ENCODE data around the gene STPG4.
A peak's percentile ranks its signal among the peaks of the same experiment; 100 is the strongest.
"Not testable (repeated sequence)": the region's sequence is repeated elsewhere in the genome, so short reads cannot be mapped to it uniquely, and the experiment has no call there.

Gene STPG4, protein sequence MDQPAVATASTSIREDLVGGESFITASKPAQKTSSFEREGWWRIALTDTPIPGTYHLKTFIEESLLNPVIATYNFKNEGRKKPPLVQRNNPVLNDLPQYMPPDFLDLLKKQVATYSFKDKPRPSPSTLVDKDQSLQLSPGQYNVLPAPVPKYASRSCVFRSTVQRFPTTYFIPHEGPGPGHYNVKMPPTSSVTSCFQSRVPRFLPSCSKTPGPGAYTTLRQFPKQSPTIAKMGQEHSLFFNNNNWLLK

DNA sequence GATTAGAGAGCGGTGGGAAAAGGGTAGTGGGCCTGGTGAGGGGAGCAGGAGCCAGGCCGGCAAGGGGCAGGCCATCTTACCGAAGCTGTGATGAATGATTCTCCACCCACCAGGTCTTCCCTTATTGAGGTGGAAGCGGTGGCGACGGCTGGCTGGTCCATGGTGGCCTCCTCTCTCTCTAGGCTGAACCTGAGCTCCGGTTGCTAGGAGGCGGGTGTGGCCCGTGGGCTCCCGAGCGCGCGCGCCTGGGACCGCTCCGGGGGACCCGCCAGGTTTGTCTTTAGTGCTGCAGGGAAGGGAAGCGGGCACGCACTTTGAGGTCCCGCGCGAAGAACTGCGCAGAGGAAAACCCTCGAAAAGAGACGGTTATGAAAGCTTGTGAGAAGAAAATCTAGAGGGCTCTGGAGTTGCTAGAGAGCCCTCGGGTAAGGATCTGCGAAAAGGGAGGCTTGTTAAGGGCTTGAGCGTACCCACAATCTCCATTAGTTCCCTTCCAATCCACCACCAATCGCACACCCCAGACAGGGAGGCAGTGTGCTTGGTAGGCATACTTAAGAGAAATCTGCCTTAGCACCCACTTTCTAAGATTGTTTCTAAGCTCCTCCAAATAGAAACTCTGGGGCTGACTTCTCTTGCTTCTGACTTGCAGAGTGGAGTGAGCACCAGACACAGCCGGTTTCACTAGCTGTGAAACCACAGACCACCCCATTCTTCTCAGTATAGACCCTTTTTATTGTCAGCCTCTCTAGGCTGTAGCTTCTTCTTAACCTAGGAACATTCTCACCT lies at the start of gene STPG4:
TSS of gene STPG4 (minus strand) at position 218 of the 786 bp plus-strand sequence. CDS start at position 161, 57 bp downstream.
- no peak for DNase-seq

DNA sequence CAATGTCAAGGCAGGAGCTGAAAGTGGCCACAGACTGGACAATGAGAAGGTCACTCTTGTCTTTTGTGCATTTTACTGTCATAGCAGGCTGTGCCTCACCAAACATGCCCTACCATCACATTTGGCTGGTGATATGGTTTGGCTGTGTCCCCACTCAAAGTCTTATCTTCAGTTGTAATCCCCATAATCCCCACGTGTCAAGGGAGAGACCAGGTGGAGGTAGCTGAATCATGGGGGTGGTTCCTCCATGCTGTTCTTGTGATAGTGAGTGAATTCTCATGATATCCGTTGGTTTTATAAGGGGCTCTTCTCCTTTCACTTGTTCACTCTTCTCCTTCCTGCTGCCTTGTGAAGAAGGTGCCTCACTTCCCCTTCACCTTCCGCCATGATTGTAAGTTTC lies 49.6 kb upstream of the STPG4 start:
- DNase-seq, result no peak

DNA sequence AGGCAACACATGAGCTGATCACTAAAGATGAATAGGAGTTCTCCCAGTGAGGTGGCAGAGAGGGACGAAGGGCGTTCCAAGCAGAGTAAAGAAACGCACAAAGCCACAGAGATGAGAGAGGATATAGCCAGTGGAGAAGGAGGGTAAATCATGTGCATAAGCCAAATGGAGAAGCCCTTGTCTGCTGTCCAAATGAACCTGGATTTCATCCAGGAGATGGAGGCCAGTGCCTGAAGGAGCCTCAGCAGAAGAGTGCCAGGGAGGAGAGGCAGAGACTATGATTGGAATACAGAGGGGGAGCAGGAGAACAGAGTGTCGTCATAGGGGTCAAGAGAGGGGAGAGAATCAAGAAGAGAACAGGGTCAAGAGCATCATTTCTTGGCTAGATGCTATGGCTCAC lies 48.9 kb upstream of the STPG4 start:
- DNase-seq, result no peak

DNA sequence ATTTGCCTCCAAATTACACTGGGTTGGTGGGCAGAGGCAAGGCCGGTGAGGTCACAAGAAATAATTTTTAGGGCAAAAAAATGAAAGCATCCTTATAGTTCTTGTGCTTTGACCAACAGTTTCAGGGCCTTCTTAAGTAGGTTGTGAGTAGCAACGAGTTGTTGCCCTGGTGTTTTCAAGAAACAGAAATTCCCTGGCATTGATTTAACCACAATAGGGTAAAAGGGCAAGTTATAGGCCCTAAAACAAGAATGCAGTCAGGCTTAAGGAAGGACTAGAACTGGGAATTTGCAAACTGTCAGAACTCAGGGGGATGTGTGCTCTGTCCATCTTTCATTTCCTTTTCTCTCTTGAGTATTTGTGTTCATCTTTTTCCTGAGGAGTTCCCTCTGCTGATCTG lies 46.1 kb upstream of the STPG4 start:
- DNase-seq, result no peak

DNA sequence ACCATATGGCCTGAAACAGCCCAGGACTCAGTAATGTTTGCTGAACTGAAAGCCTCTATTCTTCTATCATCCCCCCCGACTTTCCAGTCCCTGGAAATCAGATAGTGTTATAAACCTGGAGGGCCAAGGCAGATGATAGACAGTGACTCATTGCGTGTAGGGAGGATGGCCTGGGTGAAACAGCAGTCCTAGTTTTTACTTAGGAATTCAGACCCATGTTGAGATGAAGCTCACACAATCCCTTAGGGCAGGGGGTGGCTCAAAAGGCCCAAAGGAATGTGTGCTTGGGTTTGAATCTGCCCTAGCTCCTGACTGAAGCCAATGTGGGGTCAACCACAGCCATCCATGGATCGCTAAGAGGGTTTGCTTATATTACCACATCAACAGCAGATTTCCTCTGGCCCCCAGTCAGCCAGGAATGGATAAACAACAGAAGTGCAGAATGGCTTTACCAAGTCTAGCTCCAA lies 43.9 kb upstream of the STPG4 start:
- no peak for DNase-seq

DNA sequence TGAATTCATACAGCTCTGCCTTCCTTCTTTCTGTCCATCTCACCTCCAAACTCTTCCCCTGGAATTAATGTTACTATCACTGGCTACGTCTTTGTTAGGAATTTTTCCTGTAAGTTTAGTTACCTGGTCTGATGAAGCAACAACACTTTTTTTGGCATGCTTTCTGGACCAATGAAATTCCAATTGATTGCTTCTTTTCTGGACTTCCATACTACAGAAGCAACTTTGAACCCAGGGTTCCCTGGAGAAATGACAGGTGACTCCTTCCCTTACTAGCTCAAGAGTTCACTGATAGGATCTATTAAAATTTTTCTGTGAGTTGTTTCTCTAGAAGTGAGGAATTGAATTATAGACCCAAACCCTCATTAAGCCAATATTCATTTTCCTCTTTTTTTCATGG lies 41.4 kb upstream of the STPG4 start:
- no peak for DNase-seq

DNA sequence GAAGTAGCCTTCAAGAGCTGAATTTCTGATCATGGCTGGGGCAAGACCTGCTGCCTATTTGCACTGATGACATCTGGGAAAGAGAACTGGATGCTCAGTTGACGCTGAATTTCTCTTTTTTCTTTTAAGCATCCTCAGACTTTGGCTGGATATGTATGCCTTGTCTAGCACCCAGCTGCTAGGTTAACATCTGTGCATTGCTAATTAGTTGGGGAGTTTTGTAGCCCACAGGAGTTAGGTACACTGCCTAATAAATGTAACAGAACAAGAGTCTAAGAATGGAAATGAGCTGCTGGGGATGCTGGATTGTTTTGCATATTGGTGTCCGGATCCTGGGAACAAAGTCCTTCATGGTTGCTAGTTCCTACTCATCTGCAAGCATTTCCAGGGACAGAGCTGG lies 40.9 kb upstream of the STPG4 start:
- DNase-seq, result no peak

DNA sequence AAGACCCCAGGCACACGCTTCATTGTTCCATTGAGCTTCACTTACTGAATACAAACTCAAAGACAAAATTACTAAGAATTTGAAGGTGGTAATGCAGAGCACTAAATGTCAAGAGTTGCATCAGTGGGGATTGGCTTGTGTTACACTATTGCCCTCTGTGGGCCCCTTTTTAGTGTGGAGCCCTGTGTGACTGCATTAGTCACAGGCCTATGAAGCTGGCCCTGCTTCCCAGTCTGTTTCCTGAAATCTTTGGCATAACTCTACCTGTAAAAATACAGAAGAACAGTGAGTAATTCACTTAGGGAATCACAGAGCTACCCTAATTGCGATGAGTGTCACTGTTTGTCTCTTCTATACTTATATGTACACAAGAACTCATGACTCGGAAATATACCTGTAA lies 40.0 kb upstream of the STPG4 start:
- no peak for DNase-seq

DNA sequence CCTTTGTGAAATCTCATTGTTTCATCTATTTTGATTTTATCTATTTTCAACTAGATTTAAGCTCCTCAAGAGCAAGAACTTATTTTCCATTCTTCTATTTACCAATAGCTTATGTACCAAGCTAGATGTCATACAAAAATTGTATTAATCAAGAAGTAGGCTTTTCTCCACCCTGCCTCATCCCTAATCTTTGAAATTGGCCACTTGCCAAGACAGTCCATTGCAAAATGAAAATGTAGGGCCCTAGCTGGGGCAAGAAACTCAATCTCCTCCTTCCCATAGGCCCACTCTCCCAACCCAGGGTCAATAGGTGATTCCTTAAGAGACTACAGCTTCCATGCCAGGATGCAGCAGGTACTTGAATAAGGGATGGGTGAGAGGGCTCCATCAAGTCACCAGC lies 39.3 kb upstream of the STPG4 start:
- no peak for DNase-seq

DNA sequence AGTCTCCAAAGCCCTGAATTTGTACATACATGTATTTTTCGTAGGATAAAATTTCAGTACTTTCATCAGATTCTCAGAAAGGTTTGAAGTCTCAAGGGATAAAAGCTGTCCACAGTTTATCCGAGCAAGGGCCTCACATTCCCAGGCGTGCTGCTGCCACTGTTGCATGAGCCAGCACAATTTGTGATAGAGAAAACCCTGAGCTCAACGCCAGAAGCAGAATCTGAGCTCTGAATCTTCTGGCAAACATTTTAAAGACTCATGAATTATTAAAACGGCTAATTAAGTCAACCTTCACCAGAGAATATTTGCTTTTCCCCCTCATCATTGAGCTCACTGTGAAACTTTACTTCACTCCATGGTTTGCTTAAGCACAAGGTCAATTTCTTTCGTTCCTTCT lies 38.5 kb upstream of the STPG4 start:
- DNase-seq, result no peak

DNA sequence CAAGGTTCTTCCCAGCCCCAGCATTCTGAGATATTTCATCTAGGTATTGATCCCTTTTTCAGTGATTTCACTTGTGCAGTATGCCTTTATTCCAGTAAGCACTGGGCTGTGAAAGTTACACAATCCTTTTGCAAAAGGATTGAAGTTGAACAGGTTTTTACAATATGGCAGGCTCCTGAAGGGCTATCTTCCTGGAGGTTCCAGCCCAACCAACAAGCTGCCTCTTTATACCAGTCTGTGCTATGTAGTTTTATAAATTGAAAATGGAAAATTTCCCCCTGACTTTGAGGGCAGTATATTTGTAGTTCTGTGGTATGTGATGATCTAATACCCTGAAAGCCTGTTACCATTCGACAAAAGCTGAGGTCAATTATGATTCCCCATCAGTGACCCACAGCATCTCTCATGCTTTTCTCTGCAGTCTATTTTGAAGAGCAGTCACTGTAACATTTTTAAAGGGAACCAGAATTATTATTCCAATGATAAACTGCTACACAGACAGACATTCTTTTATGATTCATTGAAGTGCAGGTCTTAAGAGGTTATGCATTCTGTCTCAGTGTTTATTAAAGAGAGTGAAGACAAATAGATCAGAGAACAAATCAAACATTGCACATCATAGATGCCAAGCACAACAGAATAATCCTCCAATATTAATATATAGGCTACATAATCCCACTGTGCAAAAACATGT lies 35.2 kb upstream of the STPG4 start:
- DNase-seq, result no peak

DNA sequence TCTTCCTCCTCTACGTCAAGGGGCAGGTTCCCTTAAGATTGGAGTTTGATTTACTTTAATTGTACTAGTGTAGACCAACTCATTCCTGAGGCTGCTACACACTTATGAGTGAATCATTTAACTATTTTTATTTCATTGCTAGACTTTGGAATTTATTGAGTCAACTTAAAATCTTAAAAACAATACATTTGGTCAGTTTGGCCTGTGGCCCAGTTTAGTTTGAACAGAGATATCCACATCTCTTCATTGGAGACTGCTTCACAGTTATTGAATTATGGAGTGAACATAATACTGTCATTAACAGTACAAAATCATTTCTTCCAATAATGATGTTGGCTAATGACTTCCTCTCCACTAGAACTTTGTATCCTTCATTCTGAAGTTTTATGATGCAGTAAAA lies 34.5 kb upstream of the STPG4 start:
- no peak for DNase-seq

DNA sequence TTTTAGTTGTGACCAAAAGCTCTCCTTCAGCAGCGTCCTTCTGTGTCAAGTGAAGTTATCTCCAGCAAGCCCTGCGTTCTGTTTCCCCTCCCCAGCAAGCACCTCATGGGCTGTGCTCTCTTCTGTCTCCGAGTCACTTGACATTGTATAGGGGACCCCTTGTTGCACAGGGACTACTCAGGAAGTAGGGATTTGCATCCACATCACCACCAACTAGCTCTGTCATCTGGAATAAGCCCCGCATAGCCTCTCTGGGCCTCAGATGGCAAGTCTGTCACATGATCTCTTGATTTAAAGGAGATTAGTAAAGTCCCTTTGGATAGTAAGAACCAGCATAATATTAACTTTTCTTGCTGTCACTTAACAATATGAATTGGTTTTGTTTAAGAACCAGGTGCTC lies 32.0 kb upstream of the STPG4 start:
- DNase-seq, result no peak

DNA sequence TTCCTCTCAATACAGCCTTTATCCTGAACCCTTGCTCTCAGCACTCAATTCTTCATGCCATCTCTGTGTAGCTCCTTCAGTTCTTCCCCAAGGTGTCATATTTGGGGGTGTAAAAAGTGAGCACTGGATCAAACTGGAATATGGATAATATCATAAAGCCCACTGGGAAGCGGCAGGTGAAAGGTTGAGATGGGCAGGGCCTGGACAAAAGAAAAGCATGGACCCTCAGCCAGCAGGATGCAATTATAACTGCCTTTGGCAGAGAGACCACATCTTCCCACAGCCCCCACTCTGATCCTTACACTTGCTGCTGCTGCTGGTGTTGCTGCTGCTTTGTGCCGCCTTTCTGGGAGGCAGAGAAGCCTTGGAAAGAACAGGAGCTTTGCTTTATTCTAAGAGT lies 31.2 kb upstream of the STPG4 start:
- no peak for DNase-seq

DNA sequence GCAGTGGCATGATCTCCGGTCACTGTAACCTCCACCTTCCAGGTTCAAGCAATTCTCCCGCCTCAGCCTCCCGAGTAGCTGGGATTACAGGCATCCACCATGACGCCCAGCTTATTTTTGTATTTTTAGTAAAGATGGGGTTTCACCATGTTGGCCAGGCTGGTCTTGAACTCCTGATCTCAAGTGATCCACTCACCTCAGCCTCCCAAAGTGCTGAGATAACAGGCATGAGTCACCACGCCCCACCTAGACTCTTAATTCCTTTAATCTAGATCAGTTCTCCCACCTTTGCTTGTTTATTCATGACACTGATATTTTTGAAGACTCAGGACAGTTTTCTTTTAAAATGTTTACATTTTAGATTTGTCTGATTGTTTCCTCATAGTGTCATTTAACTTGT lies 30.0 kb upstream of the STPG4 start:
- not testable (repeated sequence) for DNase-seq

DNA sequence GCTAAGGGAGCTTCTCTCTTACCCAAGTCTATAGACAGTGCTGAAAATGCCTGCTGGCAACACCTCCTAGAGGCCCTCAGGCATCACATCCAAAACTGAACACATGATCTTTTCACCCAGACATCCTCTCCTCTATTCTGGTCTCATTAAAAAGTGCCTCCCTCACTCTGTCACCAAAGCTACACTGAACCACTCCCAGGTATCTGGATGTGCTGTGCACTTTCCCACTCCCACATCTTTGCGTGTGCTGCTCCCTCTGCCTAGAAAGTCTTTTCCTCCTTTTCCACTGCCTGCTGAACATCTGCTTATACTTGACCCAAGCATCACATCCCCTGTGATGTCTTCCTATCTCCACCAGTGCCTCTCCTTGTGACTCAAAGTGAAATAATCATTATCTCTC lies 26.1 kb upstream of the STPG4 start:
- DNase-seq, result no peak

DNA sequence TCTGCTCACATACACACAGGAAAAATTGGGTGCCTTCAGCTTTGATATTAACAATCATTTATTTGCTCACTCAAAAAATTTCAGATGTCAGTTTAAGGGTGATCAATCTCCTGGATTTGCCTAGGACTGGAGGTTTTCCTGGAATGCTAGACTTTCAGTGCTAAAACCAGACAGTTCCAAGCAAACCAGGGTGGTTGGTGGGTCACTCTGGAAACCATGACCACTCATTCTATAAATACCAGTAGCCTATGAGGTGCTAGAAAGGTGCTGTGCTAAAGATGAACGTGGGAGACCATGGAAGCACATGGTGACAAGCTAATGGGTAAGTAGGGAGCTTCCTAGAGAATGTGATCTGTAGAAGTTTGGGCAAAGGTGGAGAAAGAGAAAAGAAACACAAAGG lies 25.4 kb upstream of the STPG4 start:
- no peak for DNase-seq

DNA sequence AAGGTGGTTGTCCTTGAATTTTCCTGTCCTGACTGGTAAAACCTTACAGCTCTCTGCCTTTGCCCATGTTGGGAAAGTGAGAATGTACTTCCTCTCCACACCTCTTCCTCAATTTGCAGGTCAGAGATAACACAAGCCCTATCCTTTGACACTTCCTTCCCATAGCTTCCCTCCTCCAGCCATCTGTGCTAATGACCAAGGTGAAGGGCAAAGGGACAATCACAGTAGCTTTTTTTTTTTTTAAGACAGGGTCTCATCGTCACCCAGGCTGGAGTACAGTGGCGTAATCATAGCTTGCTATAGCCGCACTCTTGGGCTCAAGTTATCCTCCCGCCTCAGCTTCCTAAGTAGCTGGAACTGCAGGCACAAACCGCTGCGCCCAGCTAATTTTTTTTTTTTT lies 24.3 kb upstream of the STPG4 start:
- no peak for DNase-seq

DNA sequence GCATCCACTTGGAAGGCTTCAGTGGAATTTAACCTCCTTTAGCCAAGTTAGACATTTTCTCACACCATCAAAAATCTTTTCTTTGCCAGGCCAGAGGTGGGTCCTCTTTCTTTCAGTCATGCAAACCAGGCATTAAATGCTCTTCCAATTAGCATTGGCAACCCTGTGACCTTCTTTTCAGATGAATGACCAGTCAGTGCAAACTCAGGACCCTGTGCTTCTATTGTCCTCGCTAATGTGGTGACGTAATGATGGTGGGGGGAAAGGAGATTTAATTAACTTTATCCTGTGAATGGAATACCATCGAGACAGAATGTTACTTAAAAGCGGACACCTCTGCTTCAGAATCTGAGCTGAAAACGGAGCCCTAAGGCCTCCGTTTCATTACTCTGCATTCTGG lies 23.2 kb upstream of the STPG4 start:
- no peak for DNase-seq

DNA sequence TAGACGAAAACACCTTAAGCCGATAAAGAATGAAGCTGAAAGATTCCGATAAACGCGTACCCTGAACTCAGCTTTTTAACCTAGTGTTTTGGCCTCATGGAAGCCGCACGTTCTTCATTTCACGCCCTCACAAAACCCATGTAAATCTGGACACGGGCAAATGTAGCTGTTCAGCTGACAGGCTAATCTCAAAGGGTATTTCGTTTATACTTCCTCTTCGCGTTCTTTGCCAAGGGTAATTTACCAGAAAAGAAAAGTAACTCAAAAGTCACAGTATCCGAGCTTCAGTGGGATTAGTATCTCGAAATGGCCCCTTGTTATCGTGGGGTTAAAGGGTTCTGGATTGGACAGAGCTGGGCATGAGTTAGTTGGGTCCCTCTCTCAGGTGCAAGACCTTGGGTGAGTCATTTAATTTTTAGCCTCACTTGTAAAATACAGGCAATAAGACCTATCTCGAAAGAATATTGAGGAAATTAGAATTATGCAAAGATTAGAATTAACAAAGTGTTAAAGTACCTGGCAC lies 22.0 kb upstream of the STPG4 start:
- no peak for DNase-seq

DNA sequence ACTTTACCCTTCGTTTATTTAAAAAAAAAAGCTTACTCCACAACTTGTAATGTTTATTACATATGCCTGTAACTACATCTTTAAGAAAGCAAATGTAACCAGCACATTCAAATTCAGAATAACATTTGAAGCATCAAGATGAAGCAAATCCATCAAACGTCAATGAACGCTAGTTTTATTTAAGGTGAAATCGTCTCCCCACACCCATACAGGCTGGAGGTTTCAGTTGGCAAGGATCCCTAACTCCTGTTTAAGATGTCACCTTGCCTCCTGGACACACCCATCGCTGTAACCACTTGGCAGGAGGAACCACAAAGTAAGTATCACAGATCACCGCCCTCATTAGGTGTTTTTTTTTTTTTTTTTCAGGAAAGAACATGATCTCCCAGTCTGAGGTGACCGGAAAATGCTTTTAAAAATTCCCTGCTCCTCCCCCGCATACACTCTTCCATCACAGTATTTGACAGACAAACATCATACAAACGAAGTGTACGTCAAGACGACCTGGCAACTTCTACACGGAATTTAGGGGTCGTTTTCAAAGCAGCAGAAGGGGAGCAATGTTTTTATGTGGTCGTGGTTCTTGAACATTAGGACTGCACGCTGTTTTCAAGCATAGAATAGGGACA lies 19.7 kb upstream of the STPG4 start:
- peak; percentile 11 for DNase-seq

DNA sequence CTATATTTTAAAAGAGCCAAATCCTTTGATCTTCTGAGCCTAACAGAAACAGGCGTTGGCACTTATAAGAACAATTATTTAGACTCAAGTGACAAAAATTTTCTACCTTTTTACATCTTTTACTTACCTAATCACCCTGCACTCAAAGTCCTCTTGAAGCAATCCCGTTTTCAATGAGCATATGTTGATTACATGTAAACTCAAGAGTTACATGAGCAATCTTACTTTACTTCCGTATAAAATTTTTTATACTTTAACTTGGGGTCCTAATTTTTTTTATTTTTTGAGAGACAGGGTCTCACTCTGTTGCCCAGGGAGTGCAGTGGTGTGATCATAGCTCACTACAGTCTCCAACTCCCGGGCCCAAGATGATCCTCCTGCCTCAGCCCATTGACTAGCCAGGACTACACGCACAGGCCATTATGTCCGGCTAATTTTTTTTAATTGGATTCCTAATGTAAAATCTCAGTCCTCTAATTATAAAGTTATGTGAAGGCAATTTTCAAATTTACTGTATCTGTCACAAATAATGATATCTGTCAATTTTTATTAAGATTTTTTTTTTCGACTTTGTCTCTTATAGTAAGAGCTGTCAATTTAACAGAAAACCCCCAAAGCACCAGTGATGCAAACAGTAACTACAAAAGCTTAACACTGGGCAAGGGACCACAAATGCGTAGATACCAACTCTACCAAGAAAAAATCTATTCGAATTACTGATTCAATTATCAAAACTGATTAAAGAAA lies 19.1 kb upstream of the STPG4 start:
- DNase-seq, result no peak

Data from stimulated activated naive CD4-positive, alpha-beta T cell treated with Interleukin-2 at 50 U/mL for 16 hours (primary cell).